GM19193 (cell line): Measurements from ENCODE around the gene FBXO42.

Experiments
- POLR2A ChIP-seq: IDR thresholded peaks from 4 replicates; pipeline ENCODE4 v1.6.1; 2011; ENCODE audit not compliant: insufficient read depth, insufficient read length; ENCODE audit errors: extremely low read depth

FBXO42 gene

GRCh38 chr1:16211824-16212223, 140.5 kb downstream of the FBXO42 start:
- no peak for TF ChIP-seq POLR2A

GRCh38 chr1:16210581-16210980, 141.7 kb downstream of the FBXO42 start:
- TF ChIP-seq POLR2A = no peak

DNA sequence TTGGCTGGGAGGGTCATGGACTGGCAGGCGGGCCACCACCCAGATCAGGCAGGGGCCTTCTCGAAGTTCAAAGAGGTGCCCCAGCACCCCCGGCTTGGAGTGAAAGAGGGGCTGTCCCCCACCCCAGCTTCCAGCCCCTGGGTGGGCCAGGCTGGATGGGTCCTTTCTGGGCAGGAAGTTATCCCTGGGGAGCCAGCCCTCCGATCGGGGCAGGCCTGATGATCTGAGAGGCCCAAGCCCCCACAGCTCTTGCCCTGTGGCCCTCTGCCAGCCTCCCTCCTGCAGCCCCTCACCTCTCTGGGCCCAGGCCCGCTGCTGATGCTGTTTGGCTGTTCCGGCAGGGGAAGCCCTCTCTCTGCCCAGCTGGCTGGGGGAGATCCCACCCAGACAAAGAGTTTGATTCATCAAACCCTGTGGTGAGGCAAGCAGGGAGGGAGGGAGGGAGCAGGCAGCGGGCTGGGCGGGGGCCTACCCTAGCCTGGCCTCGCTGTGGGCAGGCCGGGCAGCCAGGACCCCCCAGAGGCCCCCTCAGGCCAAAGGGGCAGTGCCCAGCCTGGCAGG, 142.4 kb downstream of the FBXO42 start:
- no peak for TF ChIP-seq POLR2A

DNA sequence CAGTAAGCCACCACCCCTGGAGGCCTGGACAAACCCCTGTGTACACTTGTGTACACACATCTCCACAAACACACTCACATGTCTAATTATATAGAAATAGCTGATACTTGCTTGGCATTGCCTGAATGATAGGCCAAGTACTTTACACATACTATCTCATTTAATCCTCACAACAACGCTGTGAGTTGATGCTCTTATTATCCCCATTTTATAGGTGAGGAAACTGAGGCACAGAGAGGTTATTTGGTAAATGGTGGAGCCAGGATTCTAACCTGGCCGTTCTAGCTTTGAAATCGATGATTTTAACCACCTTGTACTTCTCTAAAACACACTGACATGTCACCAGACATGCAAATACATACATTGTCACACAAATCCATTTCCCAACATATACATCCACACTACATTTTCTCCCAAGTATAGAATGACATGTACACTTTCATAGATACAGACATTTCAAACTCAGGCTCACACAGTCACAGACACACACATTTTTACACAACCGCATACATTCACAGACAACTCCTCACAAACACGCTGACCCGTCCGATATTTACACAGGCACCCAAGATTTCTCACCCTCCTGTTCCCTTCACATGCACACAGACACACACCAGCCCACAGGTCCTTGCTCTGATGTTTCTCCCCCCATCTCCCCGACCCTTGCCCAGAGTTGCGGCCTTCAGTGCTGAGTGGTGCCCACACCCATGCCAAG, 143.0 kb downstream of the FBXO42 start:
- no peak for TF ChIP-seq POLR2A

- no peak for TF ChIP-seq POLR2A
Measured at GRCh38 chr1:16208270-16208987, 143.9 kb downstream of the FBXO42 start.

GRCh38 chr1:16207318-16208269, 144.7 kb downstream of the FBXO42 start:
- no peak for TF ChIP-seq POLR2A

GRCh38 chr1:16206547-16207317, 145.5 kb downstream of the FBXO42 start:
- TF ChIP-seq POLR2A = peak; percentile 69

GRCh38 chr1:16205891-16206546, 146.3 kb downstream of the FBXO42 start:
- no peak for TF ChIP-seq POLR2A

DNA sequence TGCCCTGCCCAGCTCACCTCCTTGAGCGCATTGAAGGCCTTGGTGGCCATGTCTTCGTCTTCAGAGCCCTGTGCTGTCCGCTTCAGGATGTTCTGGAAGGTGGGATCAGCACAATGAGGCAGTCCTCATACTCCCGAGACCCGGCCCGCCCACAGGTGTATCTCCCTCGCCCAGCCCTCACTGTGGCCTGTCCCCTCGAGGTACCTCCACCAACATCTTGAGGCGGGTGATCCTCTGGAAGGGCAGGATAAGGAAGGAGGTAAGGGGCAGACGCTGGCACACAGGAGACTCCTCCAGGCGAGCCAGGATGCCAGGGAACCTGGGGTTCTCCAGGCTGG, 147.0 kb downstream of the FBXO42 start:
- TF ChIP-seq POLR2A = no peak

- no peak for TF ChIP-seq POLR2A
Measured at GRCh38 chr1:16204634-16205333, 147.5 kb downstream of the FBXO42 start.

- no peak for TF ChIP-seq POLR2A
Measured at GRCh38 chr1:16204216-16204615, 148.1 kb downstream of the FBXO42 start.

- TF ChIP-seq POLR2A = no peak
Measured at GRCh38 chr1:16203550-16203949, 148.7 kb downstream of the FBXO42 start.

- no peak for TF ChIP-seq POLR2A
Measured at GRCh38 chr1:16202281-16203210, 149.7 kb downstream of the FBXO42 start.

DNA sequence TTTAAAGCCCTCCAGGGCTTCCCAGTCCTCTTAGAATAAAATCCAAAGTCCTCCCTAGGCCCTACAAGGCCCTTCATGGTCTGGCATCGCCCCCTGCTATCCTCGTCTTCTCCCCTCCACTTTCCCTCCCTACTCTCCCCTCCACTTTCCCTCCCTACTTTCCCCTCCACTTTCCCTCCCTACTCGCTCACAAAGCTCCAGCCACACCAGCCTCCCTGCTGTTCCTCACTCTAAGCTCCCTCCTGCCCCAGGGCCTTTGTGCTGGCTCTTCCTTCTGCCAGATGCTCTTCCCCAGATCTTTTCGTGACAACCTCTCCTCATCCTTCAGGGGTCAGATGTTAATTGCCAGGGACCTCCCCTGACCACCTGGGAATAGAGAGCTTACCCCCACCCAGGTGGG, 152.6 kb downstream of the FBXO42 start:
- TF ChIP-seq POLR2A = no peak
